IMR-90 (cell line): ENCODE results near the gene INCA1. TPM values are rescaled to one million over a fixed set of nuclear protein-coding genes. Genes with fewer than 3 reads are reported as not detected.
A peak's percentile ranks its signal among the peaks of the same experiment; 100 is the strongest.

Source experiments
- ATAC-seq: fragments of 200-7000 bp; cut with Tn5 transposase; 2 replicates; pipeline ENCODE4 v1.9.1; 2020; ENCODE audit warnings: low read depth, mild to moderate bottlenecking, moderate library complexity
- BruUV-seq: library from RNA; stranded (reverse); fragments of 400-500 nt; replicated peaks from 2 replicates; lab custom pipeline; 2021; lab: Mats Ljungman, UMichigan
- CTCF ChIA-PET: fragments of 300-600 bp; formaldehyde crosslinking; extraction: SDS; loops from one replicate; lab custom pipeline; 2021; ENCODE audit warnings: antibody characterized with exemption; lab: Yijun Ruan, JAX
- POLR2A ChIA-PET: fragments of 300-600 bp; sonication (Branson Sonifier 250); formaldehyde crosslinking; loops from one replicate; lab custom pipeline; 2022; ENCODE audit warnings: antibody characterized with exemption; ENCODE audit not compliant: unreplicated experiment; lab: Charles Lee
- DNase-seq: peaks from one replicate; pipeline ENCODE4 v3.0.0; 2013
- H2AFZ ChIP-seq: replicated peaks from 2 replicates; pipeline ENCODE3; 2013; ENCODE audit warnings: low read length, mild to moderate bottlenecking; ENCODE audit not compliant: poor library complexity
- H2AK5ac ChIP-seq: 2 replicates; pipeline ENCODE4 v1.6.1; 2013; ENCODE audit warnings: low read depth, low read length, inconsistent platforms
- H2AK9ac ChIP-seq: replicated peaks from 2 replicates; pipeline ENCODE3; 2013; ENCODE audit warnings: mild to moderate bottlenecking, low read depth, low read length, moderate library complexity; ENCODE audit not compliant: poor library complexity
- H2BK120ac ChIP-seq: 2 replicates; pipeline ENCODE4 v1.6.1; 2013; ENCODE audit warnings: low read depth, low read length, inconsistent platforms
- H2BK15ac ChIP-seq: 3 replicates; pipeline ENCODE4 v1.6.1; 2013; ENCODE audit warnings: low read depth, low read length, inconsistent platforms
- H2BK20ac ChIP-seq: 2 replicates; pipeline ENCODE4 v1.6.1; 2013; ENCODE audit warnings: low read depth, mild to moderate bottlenecking, inconsistent platforms, low read length, moderate library complexity
- H2BK5ac ChIP-seq: 2 replicates; pipeline ENCODE4 v1.6.1; 2013; ENCODE audit warnings: mild to moderate bottlenecking, low read depth, low read length, inconsistent platforms; ENCODE audit not compliant: poor library complexity, severe bottlenecking
- H3K14ac ChIP-seq: replicated peaks from 2 replicates; pipeline ENCODE4 v1.6.1; 2013; ENCODE audit warnings: low read depth, low read length, inconsistent platforms
- H3K18ac ChIP-seq: 2 replicates; pipeline ENCODE4 v1.6.1; 2013; ENCODE audit warnings: low read depth, low read length, control low read depth
- H3K23ac ChIP-seq: 2 replicates; pipeline ENCODE4 v1.6.1; 2013; ENCODE audit warnings: low read depth, low read length, inconsistent platforms
- H3K27ac ChIP-seq: 2 replicates; pipeline ENCODE4 v1.5.1; 2013; ENCODE audit warnings: mild to moderate bottlenecking, control low read depth, low read length; ENCODE audit not compliant: insufficient read depth
- H3K27me3 ChIP-seq: 2 replicates; pipeline ENCODE4 v1.6.1; 2013; ENCODE audit warnings: low read length; ENCODE audit not compliant: control insufficient read depth, insufficient read depth
- H3K36me3 ChIP-seq: 2 replicates; pipeline ENCODE4 v1.6.1; 2013; ENCODE audit warnings: low read length, mixed read lengths; ENCODE audit not compliant: control insufficient read depth, insufficient read depth
- H3K4ac ChIP-seq: 2 replicates; pipeline ENCODE4 v1.6.1; 2013; ENCODE audit warnings: low read depth, low read length, inconsistent platforms
- H3K4me1 ChIP-seq: 2 replicates; pipeline ENCODE4 v1.6.1; 2013; ENCODE audit warnings: low read length, mixed read lengths; ENCODE audit not compliant: control insufficient read depth, insufficient read depth
- H3K4me2 ChIP-seq: 2 replicates; pipeline ENCODE4 v1.6.1; 2013; ENCODE audit warnings: low read depth, mild to moderate bottlenecking, control low read depth, low read length, moderate library complexity
- H3K4me3 ChIP-seq: 2 replicates; pipeline ENCODE4 v1.5.1; 2013; ENCODE audit warnings: low read depth, mild to moderate bottlenecking, control low read depth, low read length, moderate library complexity; ENCODE audit not compliant: insufficient read depth
- H3K56ac ChIP-seq: 2 replicates; pipeline ENCODE4 v1.6.1; 2013; ENCODE audit warnings: low read length, inconsistent platforms; ENCODE audit not compliant: insufficient read depth; ENCODE audit errors: extremely low read depth
- H3K79me1 ChIP-seq, 2 experiments: 2 replicates each; pipeline ENCODE4 v1.6.1; 2013; ENCODE audit warnings: low read length in 2 of 2, inconsistent platforms in 1 of 2, low read depth in 1 of 2
- H3K9ac ChIP-seq: 2 replicates; pipeline ENCODE4 v1.6.1; 2013; ENCODE audit warnings: low read depth, low read length, control low read depth
- H3K9me1 ChIP-seq: 2 replicates; pipeline ENCODE4 v1.6.1; 2013; ENCODE audit warnings: low read length, inconsistent platforms; ENCODE audit not compliant: insufficient read depth
- H3K9me3 ChIP-seq: 2 replicates; pipeline ENCODE4 v1.6.1; 2013; ENCODE audit warnings: low read length; ENCODE audit not compliant: control insufficient read depth, insufficient read depth
- H4K20me1 ChIP-seq: 2 replicates; pipeline ENCODE4 v1.6.1; 2013; ENCODE audit warnings: low read length, inconsistent platforms; ENCODE audit not compliant: insufficient read depth
- H4K5ac ChIP-seq: 2 replicates; pipeline ENCODE4 v1.6.1; 2013; ENCODE audit warnings: mild to moderate bottlenecking, low read depth, low read length, control low read depth
- H4K8ac ChIP-seq, 2 experiments: 2 replicates each; pipeline ENCODE4 v1.6.1; 2013; ENCODE audit warnings: low read depth in 2 of 2, low read length in 2 of 2, control low read depth in 1 of 2, inconsistent platforms in 1 of 2
- H4K91ac ChIP-seq: 2 replicates; pipeline ENCODE4 v1.6.1; 2013; ENCODE audit warnings: low read depth, low read length, inconsistent platforms; ENCODE audit not compliant: insufficient read depth
- CHD1 ChIP-seq: IDR thresholded peaks from 2 replicates; pipeline ENCODE4 v1.6.1; 2012; ENCODE audit warnings: low read depth, low read length, improper control_type of control experiment
- CTCF ChIP-seq: conservative IDR thresholded peaks from 2 replicates; pipeline ENCODE4 v1.5.1; 2012; ENCODE audit warnings: mild to moderate bottlenecking, low read depth, low read length, improper control_type of control experiment
- MAFK ChIP-seq: IDR thresholded peaks from 2 replicates; pipeline ENCODE4 v1.6.1; 2012; ENCODE audit warnings: low read depth, low read length, improper control_type of control experiment
- MAZ ChIP-seq: IDR thresholded peaks from 2 replicates; pipeline ENCODE4 v1.6.1; 2012; ENCODE audit warnings: low read depth, mild to moderate bottlenecking, low read length, improper control_type of control experiment, moderate library complexity, borderline replicate concordance
- MXI1 ChIP-seq: IDR thresholded peaks from 2 replicates; pipeline ENCODE4 v1.6.1; 2012; ENCODE audit warnings: low read depth, mild to moderate bottlenecking, low read length, moderate library complexity, borderline replicate concordance
- NFE2L2 ChIP-seq: fragments of 150-350 bp; IDR thresholded peaks from 2 replicates; pipeline ENCODE4 v1.6.1; 2016; ENCODE audit warnings: low read depth, mild to moderate bottlenecking, low read length
- POLR2A ChIP-seq: IDR thresholded peaks from 2 replicates; pipeline ENCODE4 v1.6.1; 2012; ENCODE audit warnings: mild to moderate bottlenecking, low read depth, low read length
- RAD21 ChIP-seq: IDR thresholded peaks from 2 replicates; pipeline ENCODE4 v1.6.1; 2012; ENCODE audit warnings: low read length, improper control_type of control experiment
- WGBS, 2 experiments: methylation state at CpG; one replicate each; pipeline versions ENCODE4 v1.1.5 to v1.1.7; 2013; ENCODE audit warnings: missing lambda C conversion rate in 2 of 2; ENCODE audit not compliant: insufficient read length in 1 of 2; ENCODE audit errors: extremely low coverage in 2 of 2; 5-methylcytosine and 5-hydroxymethylcytosine counted together
- dilution Hi-C: fragments of 300-500 bp; cut with HindIII; formaldehyde crosslinking; loops from one replicate; pipeline ENCODE4 v1.14.3; 2018; ENCODE audit warnings: low sequenced_read_pairs; ENCODE audit not compliant: unreplicated experiment
- in situ Hi-C: fragments of 300-500 bp; cut with MboI; formaldehyde crosslinking; loops from 3 replicates; pipeline ENCODE4 v1.14.3; 2019; ENCODE audit warnings: low sequenced_read_pairs, inconsistent platforms, mixed read lengths
- intact Hi-C: fragments of 100-400 bp; cut with micrococcal nuclease; formaldehyde crosslinking; loops from 2 replicates; pipeline ENCODE4 v1.10.0; 2022
- polyA plus RNA-seq, 3 experiments: library from polyadenylated mRNA; depleted of rRNA; stranded (reverse); fragments of >200 nt; gene quantifications; 2 replicates each; pipeline ENCODE4 v1.2.3, GENCODE V29; 2012; ENCODE audit warnings: low replicate concordance in 1 of 3
- total RNA-seq: library from RNA; depleted of rRNA; stranded (reverse); fragments of >200 nt; gene quantifications from 2 replicates; pipeline ENCODE4 v1.2.3, GENCODE V29; 2012
- TF ChIP-seq, protein P1 (sequence below): fragments of 150-350 bp; IDR thresholded peaks from 2 replicates; pipeline ENCODE4 v1.6.1; 2017; ENCODE audit warnings: mild to moderate bottlenecking, antibody characterized with exemption, low read length, low read depth

INCA1 gene
- total and polyA plus RNA-seq, 2 of the 4 experiments (the other 2 are of a cell fraction): 0.18 to 0.51 TPM

DNA sequence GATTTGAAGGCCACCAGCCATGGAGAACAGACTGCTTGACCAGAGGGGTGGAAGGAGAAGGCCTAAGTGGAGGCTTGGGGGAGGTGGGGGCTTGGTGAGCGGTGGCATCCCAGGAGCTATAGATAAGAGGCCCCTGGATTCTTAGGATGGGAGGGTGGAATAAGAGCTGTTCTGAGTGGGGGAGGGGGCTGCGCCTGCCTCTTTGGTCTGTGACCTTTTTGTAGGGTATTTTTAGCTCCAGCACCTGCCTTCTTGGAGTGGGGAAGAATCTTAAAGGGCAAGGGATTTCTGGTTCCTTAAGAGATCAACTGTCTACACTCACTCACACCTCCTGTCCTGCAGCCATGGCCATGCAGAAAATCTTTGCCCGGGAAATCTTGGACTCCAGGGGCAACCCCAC, 45.8 kb downstream of the INCA1 start:
- no peaks in the 10 kb centered on the region for H3K27me3 ChIP-seq
- H3K56ac ChIP-seq: no peak overlapping the region
- H3K4me3 ChIP-seq: no peak overlapping the region
- peaks cover 3% of the 10 kb centered on the region for H3K36me3 ChIP-seq
- ChIA-PET CTCF (interaction anchor here (0.9 kb wide), 1 partner anchor 43 kb away, joined by 3 read pairs; no protein-coding TSS in a partner anchor), POLR2A (interaction anchor here (0.5 to 1.3 kb wide), 2 partner anchors 16 to 44 kb away, joined by 3 to 4 read pairs; no protein-coding TSS in a partner anchor)
- peak overlapping the region; percentile 92 for H2AFZ ChIP-seq
- H2AK9ac ChIP-seq: peak overlapping the region; percentile 87
- peaks cover 28% of the 10 kb centered on the region for H3K4me1 ChIP-seq
- no peak for DNase-seq
- peak overlapping the region; percentile 99 for H3K4ac ChIP-seq
- H3K79me1 ChIP-seq: peaks cover 12 to 27% of the 10 kb centered on the region in 2 experiments; a peak in 3 of 4 replicates
- H4K91ac ChIP-seq: peak overlapping the region; percentile 94
- H3K4me2 ChIP-seq: no peak overlapping the region
- H2BK120ac ChIP-seq: peak overlapping the region; percentile 89
- intact Hi-C loops: no loop called here
- H4K8ac ChIP-seq: peak overlapping the region; percentile 95 to 97; a peak in 2 of 4 replicates
- ATAC-seq: no peak
- no TSS peak for BruUV-seq
- H3K27ac ChIP-seq: no peak overlapping the region
- no peak overlapping the region for H3K18ac ChIP-seq
- peaks cover 20% of the 10 kb centered on the region for H4K20me1 ChIP-seq
- no peak for TF ChIP-seq MAZ
- no peak for TF ChIP-seq CTCF
- no peak for TF ChIP-seq MXI1
- TF ChIP-seq, protein P1, sequence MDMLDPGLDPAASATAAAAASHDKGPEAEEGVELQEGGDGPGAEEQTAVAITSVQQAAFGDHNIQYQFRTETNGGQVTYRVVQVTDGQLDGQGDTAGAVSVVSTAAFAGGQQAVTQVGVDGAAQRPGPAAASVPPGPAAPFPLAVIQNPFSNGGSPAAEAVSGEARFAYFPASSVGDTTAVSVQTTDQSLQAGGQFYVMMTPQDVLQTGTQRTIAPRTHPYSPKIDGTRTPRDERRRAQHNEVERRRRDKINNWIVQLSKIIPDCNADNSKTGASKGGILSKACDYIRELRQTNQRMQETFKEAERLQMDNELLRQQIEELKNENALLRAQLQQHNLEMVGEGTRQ: no peak
- TF ChIP-seq MAFK: no peak
- TF ChIP-seq NFE2L2: no peak
- TF ChIP-seq POLR2A: no peak
- TF ChIP-seq RAD21: no peak
- TF ChIP-seq CHD1: no peak
- peak overlapping the region; percentile 54; the same call in 1 of the 2 replicates for H2BK20ac ChIP-seq
- peaks cover 27% of the 10 kb centered on the region; the same call in 1 of the 2 replicates for H3K9me1 ChIP-seq
- no peak overlapping the region for H2BK5ac ChIP-seq
- 0 out of 3 replicates have a peak overlapping the region, but pooled peaks have one; percentile 74 for H2BK15ac ChIP-seq
- WGBS, 2 experiments: 100% methylated on average over 1 of the region's 3 CpGs; no CpG with 5 or more reads in 1 of the 2 experiments
- peak overlapping the region; percentile 70; the same call in 1 of the 2 replicates for H3K14ac ChIP-seq
- dilution Hi-C loops: no loop called here
- no peak overlapping the region for H3K9ac ChIP-seq
- peak overlapping the region; percentile 97; the same call in 1 of the 2 replicates for H2AK5ac ChIP-seq
- peak overlapping the region; percentile 86; the same call in 1 of the 2 replicates for H3K23ac ChIP-seq
- H3K9me3 ChIP-seq: no peaks in the 10 kb centered on the region
- in situ Hi-C loops: no loop called here
- no peak overlapping the region for H4K5ac ChIP-seq
